Measurements from ENCODE around the gene UTF1. TPM values are rescaled to one million over a fixed set of nuclear protein-coding genes. Genes with fewer than 3 reads are reported as not detected.

Gene UTF1
- total RNA-seq, 1 donor from 2014 or later = not detected

DNA sequence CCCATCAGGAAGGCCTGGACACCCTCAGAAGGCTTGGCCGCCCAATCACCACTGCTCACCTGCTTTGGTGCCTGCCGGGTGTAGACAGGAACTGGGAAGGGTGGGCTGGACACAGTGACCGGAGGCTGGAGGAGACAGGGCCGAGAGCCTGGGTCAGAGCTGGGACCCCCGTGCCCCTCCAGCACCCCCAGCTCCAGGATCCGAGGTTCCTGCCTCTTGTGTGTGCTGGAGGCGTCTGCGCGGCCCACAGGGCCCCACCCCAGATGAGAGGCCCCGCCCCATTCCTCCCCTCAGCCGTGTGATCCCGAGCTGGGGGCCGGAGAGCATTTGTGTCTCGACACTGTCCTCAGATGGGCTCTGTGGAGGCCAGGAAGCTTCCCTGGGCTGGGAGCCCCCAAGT lies 37.3 kb downstream of the UTF1 start:
- Histone ChIP-seq H3K27ac (no peak overlapping the region), H3K4me1 (peaks cover 8% of the 10 kb centered on the region)

GRCh38 chr10:133267829-133268228 lies 37.8 kb downstream of the UTF1 start:
- Histone ChIP-seq H3K27me3 (no peaks in the 10 kb centered on the region), H3K9me3 (no peaks in the 10 kb centered on the region), H3K4me1 (peaks cover 2% of the 10 kb centered on the region), H3K27ac (no peak overlapping the region), H3K36me3 (no peaks in the 10 kb centered on the region), H3K4me3 (no peak overlapping the region)
- TF ChIP-seq POLR2AphosphoS5 (IDR thresholded peaks at IDR 0.05; ENCODE audit: insufficient read depth in 1 of 2, low read depth in 1 of 2) = no peak
- no peak for TF ChIP-seq CTCF (IDR thresholded peaks at IDR 0.05)
- TF ChIP-seq POLR2A (IDR thresholded peaks at IDR 0.05) = no peak
- intact Hi-C loops (cut with DNase I) = no loop called here
- no peak for DNase-seq (ENCODE audit: extremely low spot score in 2 of 2)

More for the DNA sequence above, 37.3 kb downstream of the UTF1 start:
- Histone ChIP-seq H3K27me3 (no peaks in the 10 kb centered on the region), H3K9me3 (no peaks in the 10 kb centered on the region), H3K36me3 (no peaks in the 10 kb centered on the region), H3K4me3 (no peak overlapping the region)
- TF ChIP-seq POLR2AphosphoS5 (IDR thresholded peaks at IDR 0.05; ENCODE audit: insufficient read depth in 1 of 2, low read depth in 1 of 2) = no peak
- intact Hi-C loops (cut with DNase I) = no loop called here
- DNase-seq (ENCODE audit: extremely low spot score in 2 of 2) = no peak

DNA sequence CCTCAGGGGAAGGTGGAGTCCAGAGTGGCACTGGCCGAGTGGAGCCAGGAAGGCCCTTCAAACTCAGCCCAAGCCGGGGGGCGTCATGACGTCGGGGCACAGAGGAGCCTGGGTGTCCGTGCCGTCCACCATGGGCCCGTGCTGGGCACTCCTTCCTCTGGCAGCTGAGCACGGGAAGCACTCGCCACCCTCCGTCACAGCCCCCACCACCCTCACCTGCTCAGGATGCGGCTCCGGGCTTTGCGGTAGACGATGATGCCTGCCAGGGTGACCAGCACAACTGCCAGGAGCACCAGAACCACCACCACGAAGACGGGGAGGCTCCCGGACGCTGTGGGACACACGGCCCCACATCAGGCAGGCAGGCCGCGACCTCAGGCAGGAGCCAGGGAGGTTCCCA lies 38.5 kb downstream of the UTF1 start:
- DNase-seq (ENCODE audit: extremely low spot score in 2 of 2) = no peak
- TF ChIP-seq CTCF (IDR thresholded peaks at IDR 0.05) = no peak
- no peak for TF ChIP-seq POLR2A (IDR thresholded peaks at IDR 0.05)
- no peak for TF ChIP-seq POLR2AphosphoS5 (IDR thresholded peaks at IDR 0.05; ENCODE audit: insufficient read depth in 1 of 2, low read depth in 1 of 2)
- Histone ChIP-seq H3K4me3 (no peak overlapping the region), H3K27me3 (no peaks in the 10 kb centered on the region), H3K4me1 (no peaks in the 10 kb centered on the region), H3K27ac (no peak overlapping the region), H3K9me3 (no peaks in the 10 kb centered on the region), H3K36me3 (no peaks in the 10 kb centered on the region)
- intact Hi-C loops (cut with DNase I) = no loop called here

GRCh38 chr10:133269367-133269766 lies 39.4 kb downstream of the UTF1 start:
- no peak overlapping the region for H3K27ac ChIP-seq
- no peak for DNase-seq (ENCODE audit: extremely low spot score in 2 of 2)
- TF ChIP-seq POLR2A (IDR thresholded peaks at IDR 0.05) (no peak), POLR2AphosphoS5 (IDR thresholded peaks at IDR 0.05; ENCODE audit: insufficient read depth in 1 of 2, low read depth in 1 of 2) (no peak), CTCF (IDR thresholded peaks at IDR 0.05) (no peak)
- no peaks in the 10 kb centered on the region for H3K4me1 ChIP-seq
- intact Hi-C loops (cut with DNase I) = no loop called here
- H3K9me3 ChIP-seq = no peaks in the 10 kb centered on the region
- no peak overlapping the region for H3K4me3 ChIP-seq
- H3K27me3 ChIP-seq = no peaks in the 10 kb centered on the region
- no peaks in the 10 kb centered on the region for H3K36me3 ChIP-seq

- TF ChIP-seq POLR2A (IDR thresholded peaks at IDR 0.05) (no peak), CTCF (IDR thresholded peaks at IDR 0.05) (no peak), POLR2AphosphoS5 (IDR thresholded peaks at IDR 0.05; ENCODE audit: insufficient read depth in 1 of 2, low read depth in 1 of 2) (no peak)
- H3K9me3 ChIP-seq = no peaks in the 10 kb centered on the region
- H3K27ac ChIP-seq = no peak overlapping the region
- no peak for DNase-seq (ENCODE audit: extremely low spot score in 2 of 2)
- no peak overlapping the region for H3K4me3 ChIP-seq
- no peaks in the 10 kb centered on the region for H3K36me3 ChIP-seq
- H3K4me1 ChIP-seq = no peaks in the 10 kb centered on the region
- H3K27me3 ChIP-seq = no peaks in the 10 kb centered on the region
- intact Hi-C loops (cut with DNase I) = no loop called here
These were observed 40.2 kb downstream of the UTF1 start for GRCh38 chr10:133270204-133270603.

Data from vagina (tissue), 2 donors.